ENCODE data around the gene ATF7IP.

ATF7IP gene

DNA sequence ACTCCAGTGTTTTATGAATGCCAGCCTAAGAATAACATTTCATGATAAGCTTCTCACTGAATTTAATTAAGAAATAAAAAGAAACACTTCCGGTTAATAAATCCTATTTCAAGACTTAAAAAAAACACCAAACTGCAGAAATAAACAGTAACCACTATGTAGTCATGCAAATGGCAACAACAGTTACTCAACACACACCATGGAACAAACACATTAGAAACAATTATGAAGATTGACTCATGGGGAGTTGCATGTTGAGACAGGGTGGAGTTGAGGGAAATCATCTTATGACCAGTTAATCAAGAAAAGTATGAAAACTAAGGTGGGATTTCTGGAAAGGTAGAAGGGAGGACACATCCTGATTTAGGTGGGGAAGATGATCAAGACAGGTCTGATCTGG, 149.5 kb downstream of the ATF7IP start:
- DNase-seq (ENCODE audit: low read depth), result no peak
- no peak overlapping the region for H3K4me3 ChIP-seq (ENCODE audit: low read depth, low read length)
- TF ChIP-seq, protein P1, sequence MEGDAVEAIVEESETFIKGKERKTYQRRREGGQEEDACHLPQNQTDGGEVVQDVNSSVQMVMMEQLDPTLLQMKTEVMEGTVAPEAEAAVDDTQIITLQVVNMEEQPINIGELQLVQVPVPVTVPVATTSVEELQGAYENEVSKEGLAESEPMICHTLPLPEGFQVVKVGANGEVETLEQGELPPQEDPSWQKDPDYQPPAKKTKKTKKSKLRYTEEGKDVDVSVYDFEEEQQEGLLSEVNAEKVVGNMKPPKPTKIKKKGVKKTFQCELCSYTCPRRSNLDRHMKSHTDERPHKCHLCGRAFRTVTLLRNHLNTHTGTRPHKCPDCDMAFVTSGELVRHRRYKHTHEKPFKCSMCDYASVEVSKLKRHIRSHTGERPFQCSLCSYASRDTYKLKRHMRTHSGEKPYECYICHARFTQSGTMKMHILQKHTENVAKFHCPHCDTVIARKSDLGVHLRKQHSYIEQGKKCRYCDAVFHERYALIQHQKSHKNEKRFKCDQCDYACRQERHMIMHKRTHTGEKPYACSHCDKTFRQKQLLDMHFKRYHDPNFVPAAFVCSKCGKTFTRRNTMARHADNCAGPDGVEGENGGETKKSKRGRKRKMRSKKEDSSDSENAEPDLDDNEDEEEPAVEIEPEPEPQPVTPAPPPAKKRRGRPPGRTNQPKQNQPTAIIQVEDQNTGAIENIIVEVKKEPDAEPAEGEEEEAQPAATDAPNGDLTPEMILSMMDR (IDR thresholded peaks at IDR 0.05; ENCODE audit: low read depth, low read length), result no peak
- no peak for TF ChIP-seq POLR2A (IDR thresholded peaks at IDR 0.05; ENCODE audit: extremely low read depth, insufficient read length)
- no peak for TF ChIP-seq MYC (IDR thresholded peaks at IDR 0.05; ENCODE audit: low read depth, low read length)
- TF ChIP-seq, protein P2, sequence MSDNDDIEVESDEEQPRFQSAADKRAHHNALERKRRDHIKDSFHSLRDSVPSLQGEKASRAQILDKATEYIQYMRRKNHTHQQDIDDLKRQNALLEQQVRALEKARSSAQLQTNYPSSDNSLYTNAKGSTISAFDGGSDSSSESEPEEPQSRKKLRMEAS (IDR thresholded peaks at IDR 0.05; ENCODE audit: low read depth, low read length), result no peak

DNA sequence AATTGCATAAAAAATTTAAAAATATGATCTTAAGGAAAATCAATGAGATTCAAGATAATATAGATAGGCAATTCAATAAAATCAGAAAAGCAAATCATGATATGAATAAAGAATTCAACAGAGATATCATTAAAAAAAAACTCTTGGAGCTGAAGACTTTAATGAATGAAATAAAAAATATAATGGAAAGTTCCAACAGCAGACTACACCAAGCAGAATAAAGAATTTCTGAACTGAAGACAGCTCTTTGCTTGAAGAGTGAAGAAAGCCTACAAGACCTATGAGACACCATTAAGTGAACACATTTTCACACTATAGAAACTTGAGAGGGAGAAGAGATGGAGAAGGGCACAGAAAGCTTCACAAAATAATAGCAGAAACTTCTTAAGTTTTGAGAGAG, 156.3 kb downstream of the ATF7IP start:
- DNase-seq (ENCODE audit: low read depth), result no peak
- no peak overlapping the region for H3K4me3 ChIP-seq (ENCODE audit: low read depth, low read length)
- TF ChIP-seq, protein P1 (IDR thresholded peaks at IDR 0.05; ENCODE audit: low read depth, low read length), result no peak

DNA sequence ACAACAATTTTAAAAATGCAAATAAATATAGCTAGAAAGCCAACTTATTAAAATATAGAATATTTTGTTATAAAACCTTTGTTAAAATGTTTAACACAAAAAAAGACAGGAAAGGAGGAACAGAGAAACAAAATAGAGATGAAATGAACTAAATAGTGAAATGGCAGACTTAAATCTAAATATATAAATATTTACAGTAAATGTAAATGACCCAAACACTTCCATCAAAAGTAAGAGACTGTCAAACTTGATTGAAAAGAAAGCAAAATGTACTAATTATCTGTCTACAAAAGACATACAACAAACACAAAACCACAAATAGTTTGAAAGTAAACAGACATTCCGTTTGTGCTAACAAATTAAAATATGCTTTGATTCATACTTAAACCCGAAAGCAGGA, 160.5 kb downstream of the ATF7IP start:
- TF ChIP-seq, protein P2 (IDR thresholded peaks at IDR 0.05; ENCODE audit: low read depth, low read length), result no peak
- TF ChIP-seq MYC (IDR thresholded peaks at IDR 0.05; ENCODE audit: low read depth, low read length), result no peak
- TF ChIP-seq, protein P1 (IDR thresholded peaks at IDR 0.05; ENCODE audit: low read depth, low read length), result no peak
- no peak for TF ChIP-seq POLR2A (IDR thresholded peaks at IDR 0.05; ENCODE audit: extremely low read depth, insufficient read length)
- no peak for DNase-seq (ENCODE audit: low read depth)

DNA sequence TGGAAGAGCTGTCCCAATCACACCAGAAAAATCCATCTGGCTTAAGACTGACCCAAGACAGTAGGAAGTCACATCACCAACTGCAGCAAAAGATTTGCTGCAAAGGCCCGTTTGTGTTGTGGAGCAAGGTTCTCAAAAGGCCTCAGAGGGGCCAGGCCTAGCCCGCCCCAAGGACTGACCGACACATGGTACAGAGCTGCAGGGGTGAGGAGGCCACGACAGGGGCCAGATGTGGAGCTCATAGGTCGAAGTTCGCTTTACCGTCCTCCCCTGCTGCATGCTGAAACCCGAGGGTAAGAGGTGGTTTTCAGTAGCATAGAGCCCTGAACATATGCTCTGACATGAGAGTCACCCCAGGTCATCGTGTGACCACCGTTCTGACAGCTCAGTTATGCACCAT, 166.7 kb downstream of the ATF7IP start:
- H3K4me3 ChIP-seq (ENCODE audit: low read depth, low read length), result no peak overlapping the region
- no peak for DNase-seq (ENCODE audit: low read depth)
- TF ChIP-seq, protein P2 (IDR thresholded peaks at IDR 0.05; ENCODE audit: low read depth, low read length), result no peak
- TF ChIP-seq POLR2A (IDR thresholded peaks at IDR 0.05; ENCODE audit: extremely low read depth, insufficient read length) (no peak), MYC (IDR thresholded peaks at IDR 0.05; ENCODE audit: low read depth, low read length) (no peak)
- TF ChIP-seq, protein P1 (IDR thresholded peaks at IDR 0.05; ENCODE audit: low read depth, low read length), result no peak

More for the DNA sequence above, 160.5 kb downstream of the ATF7IP start:
- H3K4me3 ChIP-seq (ENCODE audit: low read depth, low read length), result no peak overlapping the region

DNA sequence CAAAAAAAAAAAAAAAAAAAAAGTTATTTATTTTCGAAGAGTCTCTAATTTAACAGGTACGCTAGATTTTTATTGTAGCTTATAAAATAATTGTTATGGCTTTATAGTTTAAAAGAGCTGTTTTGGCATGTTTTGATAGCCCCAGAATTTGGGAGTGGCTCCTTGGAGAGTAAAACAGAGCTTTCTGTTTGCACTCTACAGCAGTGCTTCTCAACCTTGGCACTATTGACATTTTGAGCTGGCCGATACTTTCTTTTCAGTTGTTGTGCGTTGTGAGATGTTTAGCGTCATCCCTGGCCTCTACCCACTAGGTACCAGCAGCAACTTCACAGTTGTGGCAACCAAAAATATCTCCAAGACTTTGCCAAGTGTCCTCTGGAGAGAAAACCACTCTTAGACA, 171.6 kb downstream of the ATF7IP start:
- TF ChIP-seq, protein P2 (IDR thresholded peaks at IDR 0.05; ENCODE audit: low read depth, low read length), result no peak
- TF ChIP-seq MYC (IDR thresholded peaks at IDR 0.05; ENCODE audit: low read depth, low read length), result no peak
- TF ChIP-seq POLR2A (IDR thresholded peaks at IDR 0.05; ENCODE audit: extremely low read depth, insufficient read length), result no peak
- TF ChIP-seq, protein P1 (IDR thresholded peaks at IDR 0.05; ENCODE audit: low read depth, low read length), result no peak
- no peak for DNase-seq (ENCODE audit: low read depth)
- no peak overlapping the region for H3K4me3 ChIP-seq (ENCODE audit: low read depth, low read length)

DNA sequence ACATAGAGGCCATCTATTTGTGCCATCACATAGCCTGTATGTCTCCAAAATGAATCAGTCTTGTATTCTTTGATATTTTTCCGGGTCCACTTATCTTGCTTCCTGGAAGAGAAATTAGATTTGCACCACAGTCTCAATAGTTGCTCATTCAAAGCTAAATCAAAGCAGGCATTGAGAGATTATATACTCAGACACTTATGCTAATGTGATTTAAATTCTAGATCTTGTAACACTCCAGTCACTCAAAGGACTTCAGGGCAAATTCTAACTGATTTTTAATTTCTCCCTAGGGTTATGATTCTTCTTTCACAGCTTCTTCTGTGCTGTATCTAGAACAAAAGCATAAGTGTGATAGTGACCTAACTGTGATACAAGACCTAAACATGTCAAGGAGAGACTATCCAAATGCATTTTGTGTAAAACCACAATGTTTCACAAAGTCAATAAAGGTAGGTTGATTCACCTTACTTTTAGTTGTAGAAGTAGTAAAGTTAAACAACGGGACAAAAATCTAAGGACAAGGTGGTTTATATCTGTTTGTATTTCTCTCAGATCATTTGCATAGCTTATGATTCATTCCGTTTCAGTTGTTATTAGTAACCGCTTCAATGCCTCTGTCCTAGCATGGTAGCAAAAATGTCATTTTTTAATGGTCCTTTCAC, 175.4 kb downstream of the ATF7IP start:
- H3K4me3 ChIP-seq (ENCODE audit: low read depth, low read length), result no peak overlapping the region
- no peak for DNase-seq (ENCODE audit: low read depth)
- TF ChIP-seq, protein P1 (IDR thresholded peaks at IDR 0.05; ENCODE audit: low read depth, low read length), result no peak
- TF ChIP-seq, protein P2 (IDR thresholded peaks at IDR 0.05; ENCODE audit: low read depth, low read length), result no peak
